NCI-H82 (cell line): ENCODE data around the gene TMEM218.
"Not testable (repeated sequence)": the region's sequence is repeated elsewhere in the genome, so short reads cannot be mapped to it uniquely, and the experiment has no call there.

Experiments used
- DNase-seq: peaks from one replicate; lab custom pipeline; 2025; lab: John Stamatoyannopoulos, UW

TMEM218 gene

DNA sequence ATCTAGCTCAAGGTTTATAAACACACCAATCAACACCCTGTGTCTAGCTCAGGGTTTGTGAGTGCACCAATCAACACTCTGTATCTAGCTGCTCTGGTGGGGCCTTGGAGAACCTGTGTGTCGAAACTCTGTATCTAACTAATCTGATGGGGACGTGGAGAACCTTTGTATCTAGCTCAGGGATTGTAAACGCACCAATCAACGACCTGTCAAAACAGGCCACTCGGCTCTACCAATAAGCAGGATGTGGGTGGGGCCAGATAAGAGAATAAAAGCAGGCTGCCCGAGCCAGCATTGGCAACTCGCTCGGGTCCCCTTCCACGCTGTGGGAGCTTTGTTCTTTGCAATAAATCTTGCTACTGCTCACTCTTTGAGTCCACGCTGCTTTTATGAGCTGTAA, 21.3 kb downstream of the TMEM218 start:
- not testable (repeated sequence) for DNase-seq

DNA sequence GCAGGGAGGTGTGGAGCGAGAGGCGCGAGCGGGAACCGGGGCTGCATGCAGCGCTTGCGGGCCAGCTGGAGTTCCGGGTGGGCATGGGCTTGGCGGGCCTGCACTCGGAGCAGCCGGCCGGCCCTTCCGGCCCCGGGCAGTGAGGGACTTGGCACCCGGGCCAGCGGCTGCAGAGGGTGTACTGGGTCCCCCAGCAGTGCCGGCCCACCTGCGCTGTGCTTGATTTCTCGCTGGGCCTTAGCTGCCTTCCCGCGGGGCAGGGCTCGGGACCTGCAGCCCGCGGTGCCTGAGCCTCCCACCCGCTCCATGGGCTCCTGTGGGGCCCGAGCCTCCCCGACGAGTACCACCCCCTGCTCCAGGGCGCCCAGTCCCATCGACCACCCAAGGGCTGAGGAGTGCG, 21.9 kb downstream of the TMEM218 start:
- DNase-seq: not testable (repeated sequence)

DNA sequence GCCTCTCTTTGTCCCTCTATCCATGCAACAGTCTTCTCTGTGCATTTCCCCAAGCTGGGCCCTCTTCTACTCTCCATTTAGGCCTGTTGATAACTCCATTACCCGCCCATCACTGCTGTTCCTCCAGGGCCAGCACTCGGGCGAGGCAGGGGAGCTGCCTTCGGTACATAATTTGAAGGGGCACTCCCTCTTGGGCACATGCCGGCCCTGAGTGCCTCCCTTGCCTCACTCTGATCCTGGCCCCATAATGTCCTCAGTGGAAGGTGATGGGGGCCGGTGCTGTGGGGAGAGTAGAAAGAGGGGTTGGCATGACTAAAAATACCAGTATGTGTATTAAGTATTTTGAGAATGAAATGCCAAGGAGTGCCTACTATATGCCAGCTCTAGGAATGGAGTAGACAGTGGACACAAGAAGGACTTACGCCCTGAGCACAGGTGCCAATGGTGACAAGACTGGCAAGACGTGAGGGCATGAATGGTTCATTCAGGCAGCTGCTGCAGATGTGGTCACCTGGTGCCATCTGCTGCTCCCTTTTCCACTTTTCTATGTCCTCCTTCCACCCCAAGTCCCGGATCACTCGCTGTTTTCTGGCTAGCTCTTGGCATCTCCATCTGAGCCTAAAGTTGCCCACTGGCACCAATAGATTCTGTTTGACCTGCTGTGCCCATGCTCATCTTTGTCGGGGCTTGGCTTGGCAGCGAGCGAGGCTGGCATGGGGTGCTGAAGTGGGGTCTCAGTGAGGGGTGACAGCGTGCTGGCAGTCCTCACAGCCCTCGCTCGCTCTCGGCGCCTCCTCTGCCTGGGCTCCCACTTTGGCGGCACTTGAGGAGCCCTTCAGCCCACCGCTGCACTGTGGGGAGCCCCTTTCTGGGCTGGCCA, 22.6 kb downstream of the TMEM218 start:
- no peak for DNase-seq

DNA sequence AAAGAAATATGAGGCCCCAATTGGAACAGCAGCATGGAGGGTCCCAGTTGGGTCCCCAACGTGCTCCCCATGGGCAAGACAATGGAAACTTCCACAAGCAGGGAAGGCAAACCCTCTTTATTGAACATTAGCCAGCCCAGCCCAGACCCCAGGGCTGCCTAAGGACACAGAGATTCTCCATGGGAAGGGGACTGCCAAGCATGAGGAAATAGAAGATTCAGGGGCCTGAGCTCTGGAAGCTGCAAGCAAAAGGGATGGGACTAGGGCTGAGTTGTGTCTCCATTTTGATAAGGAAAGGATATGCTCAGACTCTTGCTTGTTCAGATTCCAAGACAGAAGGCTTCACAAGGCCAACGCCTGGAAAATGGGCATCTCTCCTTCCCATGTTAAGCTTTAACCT, 23.3 kb downstream of the TMEM218 start:
- no peak for DNase-seq

DNA sequence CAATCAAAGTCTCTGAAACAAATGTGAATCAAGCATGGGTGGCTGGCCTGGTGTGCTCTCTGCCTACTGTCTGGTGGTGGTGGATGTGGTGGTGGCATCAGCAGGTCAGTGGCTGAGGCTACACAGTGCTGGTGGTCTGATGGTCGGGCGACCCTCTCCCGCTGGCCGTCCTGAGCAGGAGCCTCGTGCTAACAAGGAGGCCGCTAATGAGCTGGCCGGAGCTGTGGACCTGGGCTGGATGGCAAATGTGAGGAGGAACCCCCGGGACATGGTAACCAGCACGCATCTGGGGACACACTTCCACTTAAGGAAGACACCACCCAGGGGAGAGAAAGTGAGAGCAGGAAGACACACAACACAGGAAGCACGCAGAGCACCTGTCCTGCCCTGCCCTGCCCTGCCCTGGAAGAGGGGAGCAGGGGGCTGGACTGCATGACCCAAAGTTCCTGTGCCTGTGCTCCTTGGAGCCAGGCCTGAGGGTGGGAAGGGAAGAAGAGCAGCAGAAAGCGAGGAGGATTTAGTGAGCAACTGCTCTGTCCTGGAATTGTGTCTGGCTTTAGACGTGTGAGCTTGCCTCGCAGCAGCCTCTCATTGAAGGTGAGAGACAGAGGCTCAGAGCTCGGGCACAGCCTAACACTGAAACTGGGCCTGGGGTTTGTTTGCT, 24.7 kb downstream of the TMEM218 start:
- no peak for DNase-seq

DNA sequence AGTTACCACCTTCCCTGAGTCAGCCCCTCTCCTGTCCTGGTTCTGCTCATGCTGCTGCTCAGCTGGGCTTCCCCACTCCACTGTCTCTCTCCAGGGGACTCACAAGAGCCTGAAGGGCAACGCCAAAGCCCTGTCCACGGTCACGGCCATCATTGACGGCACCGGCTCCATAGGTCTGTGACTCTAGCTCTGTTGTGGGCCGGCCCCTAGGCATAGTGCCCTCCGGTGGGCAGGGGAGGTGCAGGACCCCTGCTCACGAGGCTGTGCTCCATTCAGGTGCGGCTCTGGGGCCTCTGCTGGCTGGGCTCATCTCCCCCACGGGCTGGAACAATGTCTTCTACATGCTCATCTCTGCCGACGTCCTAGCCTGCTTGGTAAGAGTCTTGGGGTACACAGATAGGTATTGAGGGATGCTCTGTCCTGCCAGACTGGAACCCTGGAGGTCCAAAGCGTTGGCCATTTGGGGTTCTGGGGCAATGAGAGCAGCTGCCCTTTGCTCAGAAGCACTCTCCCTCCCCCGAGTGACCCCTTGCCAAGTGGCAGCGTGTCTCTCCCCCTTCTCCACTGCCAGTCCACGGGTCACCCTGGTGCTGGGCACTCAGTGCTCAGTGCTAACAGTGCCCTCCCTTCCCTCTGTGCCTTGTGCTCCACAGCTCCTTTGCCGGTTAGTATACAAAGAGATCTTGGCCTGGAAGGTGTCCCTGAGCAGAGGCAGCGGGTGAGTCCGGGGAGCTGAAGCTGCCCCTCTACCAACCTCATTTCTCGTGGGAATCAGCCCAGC, 25.9 kb downstream of the TMEM218 start:
- DNase-seq: peak; percentile 12

DNA sequence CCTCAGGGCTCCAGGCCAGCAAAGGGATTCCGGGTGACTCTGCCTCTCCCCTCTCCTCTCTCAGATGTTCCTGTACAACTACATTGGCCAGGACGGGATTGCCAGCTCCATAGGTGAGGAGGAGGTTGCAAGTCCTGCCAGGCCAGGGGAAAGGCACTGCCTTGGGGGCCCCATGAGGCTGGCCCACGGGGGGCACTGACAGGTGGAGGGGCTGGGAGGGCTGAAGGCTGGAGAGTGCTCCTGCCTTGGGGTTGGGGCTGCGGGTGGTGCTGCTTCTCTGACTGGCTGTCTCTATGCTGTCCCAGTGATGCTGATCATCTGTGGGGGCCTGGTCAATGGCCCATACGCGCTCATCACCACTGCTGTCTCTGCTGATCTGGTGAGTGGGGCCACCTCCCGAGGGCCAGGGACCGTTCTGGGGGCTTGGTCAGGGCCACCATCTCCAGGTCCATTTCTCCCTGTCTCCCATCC, 26.6 kb downstream of the TMEM218 start:
- no peak for DNase-seq

DNA sequence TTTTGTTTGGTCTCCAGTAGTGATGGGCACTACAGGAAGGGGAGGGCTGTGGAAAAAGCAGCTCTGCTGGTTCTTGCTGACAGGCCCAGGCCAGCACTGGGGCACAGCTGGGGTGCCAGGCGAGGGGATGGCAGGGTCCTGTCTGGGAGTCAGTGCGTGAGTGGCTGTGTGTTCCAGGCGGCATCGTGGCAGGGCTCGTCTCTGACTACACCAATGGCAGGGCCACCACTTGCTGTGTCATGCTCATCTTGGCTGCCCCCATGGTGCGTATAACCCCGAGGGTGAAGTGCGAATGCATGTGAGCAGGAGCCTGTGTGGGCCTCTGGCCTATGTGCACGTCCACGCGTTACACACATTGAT, 27.4 kb downstream of the TMEM218 start:
- DNase-seq: no peak

DNA sequence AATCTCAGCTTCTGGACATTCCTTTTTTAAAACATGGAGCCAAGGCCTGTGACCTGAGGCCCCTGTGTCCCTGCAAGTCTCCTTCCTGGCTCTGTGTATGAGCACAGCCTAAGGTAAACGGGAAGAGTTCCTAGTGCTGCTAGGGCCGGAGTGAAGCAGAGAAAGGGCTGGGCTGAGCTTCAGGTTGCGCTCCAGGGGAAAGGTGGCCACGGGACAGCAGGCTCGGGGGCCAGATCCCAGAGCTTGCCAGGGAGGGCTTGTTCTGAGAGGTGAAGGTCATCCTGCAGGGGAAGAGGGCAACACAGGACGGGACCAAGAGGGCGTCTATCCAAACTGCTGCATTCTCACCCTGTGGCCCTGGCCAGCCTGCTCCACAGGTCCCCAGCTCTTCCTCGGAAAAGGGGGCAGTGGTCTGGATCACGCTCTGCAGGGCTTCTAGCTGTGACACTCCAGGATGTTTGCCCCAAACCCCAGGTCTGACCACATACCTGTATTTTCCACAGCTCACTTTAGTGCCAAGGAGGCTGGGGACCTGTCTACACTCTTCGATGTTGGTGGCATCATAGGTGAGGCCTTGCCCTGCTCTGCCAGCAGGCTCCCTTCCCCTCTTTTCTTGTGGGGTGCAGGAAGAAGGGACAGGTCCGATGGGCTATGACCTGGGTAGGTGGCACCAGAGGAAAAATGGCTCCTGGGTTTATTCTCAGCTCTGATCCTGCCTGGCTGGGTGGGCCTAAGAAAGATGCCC, 27.9 kb downstream of the TMEM218 start:
- DNase-seq: no peak

DNA sequence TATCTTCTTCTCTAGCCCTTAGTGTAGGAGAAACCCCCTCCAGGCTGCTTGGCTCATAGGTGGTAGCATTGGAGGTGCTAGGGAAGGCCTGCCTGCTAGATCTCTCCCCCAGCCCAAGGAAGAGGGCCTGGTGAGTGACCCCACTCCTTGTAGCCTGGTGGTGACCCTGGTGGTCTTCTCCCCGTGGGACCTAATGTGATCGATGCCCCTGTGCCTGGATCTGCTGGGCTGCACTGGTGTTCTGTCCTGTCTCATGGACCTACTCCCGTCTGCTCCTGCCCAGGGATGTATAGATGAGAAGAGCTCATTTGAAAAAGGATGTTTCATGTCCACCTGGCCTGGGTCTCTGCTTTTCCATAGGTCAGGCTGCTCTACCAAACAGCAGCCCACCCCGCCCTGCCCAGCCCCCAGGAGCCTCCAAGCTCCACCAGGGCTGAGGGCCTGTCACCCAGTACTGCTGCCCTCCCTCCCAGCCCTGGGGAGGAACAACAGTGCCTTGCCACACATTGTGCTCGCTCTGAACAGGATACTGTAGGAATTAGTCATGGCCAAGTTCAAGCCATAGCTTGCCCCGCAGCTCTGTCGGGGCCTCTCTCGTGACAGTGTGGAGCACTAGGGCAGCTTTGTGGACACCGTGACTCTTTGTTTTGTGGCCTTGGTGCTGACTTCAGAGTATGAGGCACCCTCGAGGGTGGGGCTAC, 28.7 kb downstream of the TMEM218 start:
- no peak for DNase-seq

DNA sequence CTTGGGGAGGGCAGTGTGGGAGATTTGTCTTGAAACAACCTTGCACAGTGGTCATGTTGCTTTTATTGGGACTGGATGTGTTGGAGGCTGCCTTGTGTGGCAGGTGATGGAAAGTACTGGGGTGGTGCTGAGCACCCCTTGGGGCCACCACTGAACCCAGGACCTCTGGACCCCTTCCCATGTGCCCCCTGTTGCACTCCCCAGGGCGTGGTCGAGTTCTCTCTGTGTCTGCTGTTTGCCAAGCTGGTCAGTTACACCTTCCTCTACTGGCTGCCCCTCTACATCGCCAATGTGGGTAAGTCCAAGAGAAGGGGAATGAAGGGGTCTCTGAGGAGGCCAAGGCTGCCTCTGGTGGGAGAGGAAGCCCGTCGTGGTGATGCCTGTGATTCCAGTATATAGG, 29.4 kb downstream of the TMEM218 start:
- no peak for DNase-seq

DNA sequence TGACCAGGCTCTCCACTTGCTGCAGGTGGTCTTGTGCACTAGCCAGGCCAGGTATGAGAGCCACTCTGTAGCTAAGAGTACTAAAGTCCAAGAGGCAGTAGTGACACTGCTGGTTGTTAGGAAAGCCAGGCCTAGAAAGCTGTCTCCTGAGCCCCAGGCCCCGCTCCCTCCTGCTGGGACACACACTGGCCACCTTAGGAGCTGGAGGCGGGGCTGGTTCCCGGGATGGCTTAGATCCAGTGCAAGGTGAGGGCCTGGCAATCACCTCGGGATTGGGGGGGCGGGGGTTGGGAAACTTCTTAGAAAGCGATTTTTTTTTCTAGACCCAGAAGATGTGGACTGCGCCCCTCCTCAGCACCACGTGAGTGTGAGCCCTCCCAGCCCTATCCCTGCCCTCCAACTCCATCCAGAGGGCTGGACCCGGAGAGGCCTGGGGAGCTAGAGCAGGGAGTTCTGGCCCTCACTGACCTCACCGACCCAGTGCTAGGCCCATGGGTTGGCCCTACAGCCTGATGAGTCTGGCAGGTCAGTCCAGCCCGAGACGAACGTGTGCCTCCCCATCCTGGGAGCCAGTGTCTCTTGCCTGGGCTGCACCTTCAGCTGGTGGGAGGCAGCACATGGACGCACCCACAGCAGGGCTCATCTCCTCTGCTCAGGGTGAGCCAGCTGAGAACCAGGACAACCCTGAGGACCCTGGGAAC, 30.2 kb downstream of the TMEM218 start:
- no peak for DNase-seq

DNA sequence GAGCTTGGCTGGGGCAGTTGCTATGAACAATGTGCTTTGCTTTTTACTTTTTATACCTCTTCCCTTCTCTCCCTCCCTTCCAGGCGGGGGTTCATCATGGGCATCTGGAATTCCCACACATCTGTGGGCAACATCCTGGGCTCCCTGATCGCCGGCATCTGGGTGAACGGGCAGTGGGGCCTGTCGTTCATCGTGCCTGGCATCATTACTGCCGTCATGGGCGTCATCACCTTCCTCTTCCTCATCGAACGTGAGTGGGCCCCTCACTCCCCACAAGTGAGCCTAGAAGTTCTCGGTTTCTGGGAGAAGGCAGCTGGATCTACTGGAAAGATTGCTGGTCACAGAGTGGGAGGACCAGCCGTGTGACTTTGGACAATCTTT, 30.9 kb downstream of the TMEM218 start:
- DNase-seq: no peak

DNA sequence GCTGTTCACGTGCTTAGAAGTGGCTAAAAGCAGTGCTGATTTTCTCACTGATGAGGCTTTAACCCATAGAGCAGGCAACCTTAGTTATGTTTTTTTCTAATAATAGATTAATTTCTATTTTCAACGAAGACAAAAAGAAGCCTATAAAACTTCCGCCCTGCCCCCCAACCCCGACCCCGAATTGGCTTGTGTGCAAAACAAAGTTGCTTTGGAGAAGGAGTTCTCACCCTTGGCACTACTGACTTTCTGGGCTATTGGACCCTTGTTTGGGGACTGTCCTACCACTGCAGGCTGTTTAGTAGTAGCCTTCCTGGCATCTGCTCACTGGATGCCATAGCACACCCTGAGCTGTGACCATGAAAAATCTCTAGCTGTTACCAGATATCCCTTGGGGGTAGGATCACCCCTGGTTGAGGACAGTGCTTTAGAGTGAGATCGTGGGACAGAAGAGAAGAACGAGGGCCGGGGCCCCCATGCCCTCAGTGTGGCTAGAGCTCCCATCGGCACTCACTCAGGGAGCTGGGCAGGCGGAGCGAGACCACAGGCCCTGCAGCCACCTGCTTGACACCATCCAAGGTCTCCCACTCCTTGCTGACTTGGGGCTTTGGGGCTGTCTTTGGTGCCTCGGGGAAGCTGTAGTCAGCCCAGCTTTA, 31.4 kb downstream of the TMEM218 start:
- no peak for DNase-seq

DNA sequence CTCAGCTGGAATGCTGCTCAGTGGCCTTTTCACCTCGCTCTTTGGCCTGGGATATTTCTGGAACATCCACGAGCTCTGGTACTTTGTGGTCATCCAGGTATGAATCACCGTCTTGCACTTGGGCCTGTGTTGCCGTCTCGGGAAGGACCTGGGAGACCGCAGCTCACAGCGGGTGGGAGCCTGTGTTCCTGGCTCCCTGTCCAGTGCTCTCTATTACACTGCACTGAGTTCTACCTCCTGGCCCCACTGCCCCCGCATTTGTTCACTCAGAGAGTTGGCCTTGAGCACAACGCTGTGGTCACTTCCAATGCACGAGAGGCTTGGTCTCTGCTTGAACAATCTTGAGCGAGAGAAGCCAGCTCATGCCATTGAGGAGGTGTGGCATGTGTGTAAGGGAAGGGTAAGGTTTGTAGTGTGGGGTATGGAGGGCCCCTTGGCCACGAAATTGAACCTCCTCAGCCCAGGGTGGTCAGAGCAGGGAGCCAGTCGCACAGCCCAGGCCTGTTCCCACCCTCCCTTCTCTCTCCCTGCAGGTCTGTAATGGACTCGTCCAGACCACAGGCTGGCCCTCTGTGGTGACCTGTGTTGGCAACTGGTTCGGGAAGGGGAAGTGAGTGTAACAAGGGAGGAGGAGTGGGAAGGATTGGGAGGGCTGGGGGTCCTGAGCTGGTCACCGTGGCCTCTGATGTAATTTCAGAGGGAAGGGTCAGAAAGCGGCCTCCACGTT, 32.1 kb downstream of the TMEM218 start:
- DNase-seq: no peak

DNA sequence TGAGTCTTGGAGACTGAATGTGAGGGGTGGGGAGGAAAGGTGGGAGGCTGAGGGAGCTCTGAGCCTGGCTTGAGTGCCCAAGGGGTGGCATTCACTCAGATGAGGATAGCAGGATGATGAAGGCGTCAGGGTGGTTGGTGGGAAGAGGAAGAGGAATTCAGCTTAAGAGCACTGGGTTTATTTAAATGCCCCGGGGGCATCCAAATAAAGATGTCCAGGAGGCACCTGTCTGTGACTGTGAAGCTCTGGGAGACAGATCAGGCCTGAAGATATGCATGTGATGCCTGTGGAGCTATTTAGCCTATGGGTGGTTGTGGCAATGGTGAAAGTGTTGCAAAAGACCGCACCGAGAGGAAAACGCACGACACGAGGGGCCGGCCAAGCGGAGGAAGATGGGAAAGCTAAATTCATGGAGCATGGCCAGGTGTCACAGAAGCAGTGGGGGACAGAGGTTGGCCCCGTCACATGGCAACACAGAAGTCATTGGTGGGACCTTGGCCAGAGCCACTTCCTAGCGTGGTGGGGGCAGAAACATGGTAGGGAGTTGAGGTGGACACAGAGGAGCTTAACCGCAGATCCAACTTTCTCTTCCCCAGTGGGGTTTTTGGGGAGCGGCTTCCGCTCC, 32.8 kb downstream of the TMEM218 start:
- DNase-seq: no peak

DNA sequence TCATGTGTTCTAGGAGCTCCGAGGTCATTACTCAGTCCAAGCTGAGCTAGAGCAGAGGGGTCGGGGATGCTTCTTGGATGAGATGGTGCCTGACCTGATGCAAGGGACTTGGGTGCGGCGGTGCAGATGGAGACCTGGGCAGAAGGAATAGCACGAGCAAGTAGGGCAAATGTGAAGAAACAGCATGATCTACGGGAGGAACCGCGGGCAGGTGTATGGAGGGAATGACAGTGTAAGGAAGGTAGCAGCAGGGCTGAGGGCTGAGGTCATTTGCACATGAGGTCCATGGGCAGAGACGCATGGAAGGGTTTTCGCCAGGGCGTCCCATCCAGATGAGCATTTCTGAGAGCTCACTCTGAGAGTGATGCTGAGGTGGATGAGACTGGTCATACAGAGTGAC, 33.4 kb downstream of the TMEM218 start:
- DNase-seq: no peak

DNA sequence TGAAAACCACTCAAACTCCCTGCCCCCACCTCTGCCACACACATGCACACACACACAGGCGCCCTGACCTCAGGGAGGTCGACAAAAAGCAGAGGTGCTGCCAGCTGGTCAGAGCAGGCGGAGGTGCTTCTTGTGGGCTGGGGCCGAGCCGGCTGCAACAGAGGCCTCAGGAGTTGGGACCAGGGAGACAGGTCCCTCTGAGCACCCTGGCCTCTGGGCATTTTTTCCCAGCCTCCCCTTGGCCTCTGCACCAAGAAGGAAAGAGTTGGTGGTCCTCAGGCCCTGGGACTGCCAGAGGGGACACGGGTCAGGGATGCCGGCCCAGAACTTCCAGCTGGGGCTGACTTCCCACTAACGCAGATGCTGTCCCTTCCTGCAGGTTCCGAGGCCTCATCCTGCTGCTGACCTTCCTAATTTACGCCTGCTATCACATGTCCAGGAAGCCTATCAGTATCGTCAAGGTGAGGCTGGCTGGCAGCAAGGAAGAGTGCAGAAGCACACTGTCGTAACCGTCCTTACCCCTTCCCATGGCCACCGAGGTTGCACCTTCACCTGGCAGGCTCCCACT, 35.0 kb downstream of the TMEM218 start:
- DNase-seq: no peak

DNA sequence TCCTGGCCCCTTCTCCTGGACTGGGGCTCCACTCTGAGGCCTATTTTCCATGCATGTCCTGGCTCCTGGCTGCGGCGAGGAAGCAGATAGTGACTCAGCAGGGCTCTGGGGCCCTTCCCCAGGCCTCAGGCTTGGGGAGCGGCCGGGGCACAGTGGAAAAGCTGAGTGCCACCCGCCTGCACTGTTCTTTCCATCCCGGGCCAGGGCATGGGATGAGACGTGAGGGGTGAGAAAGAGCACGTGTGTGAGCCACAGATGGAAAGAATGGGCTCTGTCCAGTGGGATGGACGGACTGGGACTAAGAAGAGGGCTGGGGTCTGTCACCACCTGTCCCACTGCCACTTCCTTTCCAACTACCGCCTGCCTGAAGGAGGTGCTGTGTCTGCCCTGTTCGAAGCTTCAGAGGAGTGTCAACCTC, 35.5 kb downstream of the TMEM218 start:
- DNase-seq: no peak
